Spleen (tissue), 11 donors: ENCODE measurements around the gene EIF3F. TPM values are rescaled to one million over a fixed set of nuclear protein-coding genes. Genes with fewer than 3 reads are reported as not detected.
A peak's percentile ranks its signal among the peaks of the same experiment; 100 is the strongest.

Source experiments
- DNase-seq: peaks from one replicate; pipeline ENCODE4 v3.0.0-alpha.2; 2020
- H3K27ac ChIP-seq, 8 donors: fragments of 200-600 bp; sonication (generic) in 7 of 8; 1 replicate in 4 of 8; 2 replicates in 4 of 8; pipeline versions ENCODE4 v1.5.0 to v1.8.0; 2016 to 2021; ENCODE audit warnings: inconsistent platforms in 4 of 8, mild to moderate bottlenecking in 4 of 8, moderate library complexity in 1 of 8
- H3K27me3 ChIP-seq, 7 donors: fragments of 200-600 bp; sonication (generic) in 6 of 7; replicated peaks in 1 of 7; 1 replicate in 4 of 7; 2 replicates in 3 of 7; pipeline versions ENCODE4 v1.5.0 to v1.8.0; 2016 to 2021; ENCODE audit warnings: inconsistent platforms in 3 of 7, mild to moderate bottlenecking in 1 of 7
- H3K36me3 ChIP-seq, 6 donors: fragments of 200-600 bp; sonication (generic) in 5 of 6; 1 replicate in 4 of 6; 2 replicates in 2 of 6; pipeline versions ENCODE4 v1.5.0 to v1.8.0; 2016 to 2021; ENCODE audit warnings: inconsistent platforms in 2 of 6
- H3K4me1 ChIP-seq, 6 donors: fragments of 200-600 bp; sonication (generic) in 5 of 6; 1 replicate in 3 of 6; 2 replicates in 3 of 6; pipeline versions ENCODE4 v1.5.0 to v1.8.0; 2016 to 2021; ENCODE audit warnings: inconsistent platforms in 3 of 6
- H3K4me3 ChIP-seq, 8 donors: fragments of 200-600 bp; sonication (generic) in 7 of 8; 1 replicate in 4 of 8; 2 replicates in 4 of 8; pipeline versions ENCODE4 v1.5.0 to v1.8.0; 2016 to 2021; ENCODE audit warnings: inconsistent platforms in 4 of 8, mild to moderate bottlenecking in 4 of 8, moderate library complexity in 2 of 8
- H3K9me3 ChIP-seq, 8 donors: fragments of 200-600 bp; sonication (generic) in 7 of 8; 1 replicate in 4 of 8; 2 replicates in 4 of 8; pipeline versions ENCODE4 v1.5.0 to v1.8.0; 2016 to 2021; ENCODE audit warnings: inconsistent platforms in 4 of 8
- CTCF ChIP-seq, 11 experiments: fragments of 200-600 bp in 7 of 11; fragments of 450-650 bp in 4 of 11; sonication (generic) in 4 of 11; IDR thresholded peaks in 8 of 11; conservative IDR thresholded peaks in 3 of 11; 1 replicate in 7 of 11; 2 replicates in 4 of 11; pipeline versions ENCODE4 v1.4.0 to v1.8.0; 2016 to 2021; ENCODE audit warnings: antibody characterized with exemption in 11 of 11, inconsistent platforms in 4 of 11, mild to moderate bottlenecking in 1 of 11
- POLR2A ChIP-seq, 3 donors: fragments of 450-650 bp; IDR thresholded peaks; one replicate each; pipeline ENCODE4 v1.5.1; 2017; ENCODE audit warnings: antibody characterized with exemption in 3 of 3, mild to moderate bottlenecking in 1 of 3
- POLR2AphosphoS5 ChIP-seq, 3 donors: sonication (generic); formaldehyde crosslinking; IDR thresholded peaks; one replicate each; pipeline ENCODE4 v1.5.1; 2017; ENCODE audit warnings: antibody characterized with exemption in 3 of 3
- WGBS, 5 donors: extraction: QIAGEN DNeasy Blood & Tissue Kit in 3 of 5; methylation state at CpG; one replicate each; pipeline versions ENCODE4 v1.1.5 to v1.1.7; 2013 to 2018; 5-methylcytosine and 5-hydroxymethylcytosine counted together
- intact Hi-C: fragments of 100-400 bp; cut with DNase I; formaldehyde crosslinking; loops from one replicate; pipeline ENCODE4 v1.15.0; 2023; ENCODE audit warnings: low total_unique reads
- polyA plus RNA-seq, 3 donors: library from polyadenylated mRNA; stranded (reverse); fragments of 200-250 nt; gene quantifications; one replicate each; pipeline ENCODE4 v1.2.1, GENCODE V29; 2013
- total RNA-seq, 7 donors: library from RNA; depleted of rRNA in 3 of 7; stranded (reverse); fragments of >200 nt in 3 of 7; fragmentation: NEBNext Ultra II Directional in 4 of 7; extraction: Animal tissue kit (Norgen Biotek cat#: 25700) in 4 of 7; gene quantifications; one replicate each; pipeline versions ENCODE4 v1.1.0 to v1.2.1, GENCODE V29; 2016 to 2021
- donor health status: healthy with polysubstance abuse.
- donor health status: DM: no; HTN: no; CAD: no; lungs with moderate emphysema.
- donor health status: DM: no; HTN: no; CAD: no.
- donor health status: Bipolar disorder and iron deficiency.
- donor health status: healthy.
- donor health status: DM: no; HTN: no; CAD: no.
- donor health status: DM: yes; HTN: yes; CAD: no.

The EIF3F gene
- total and polyA plus RNA-seq, 10 donors, result 189 to 437 (median 216) TPM

- peak; percentile 29 for DNase-seq
- peaks cover 0 to 45% (median 15%) of the 10 kb centered on the region in 7 donors for H3K27me3 ChIP-seq
- no peaks in the 10 kb centered on the region for H3K36me3 ChIP-seq
- intact Hi-C loops, result loop anchor here (10.0 kb wide), 1 partner anchor 63 kb away; no protein-coding TSS in a partner anchor
- 71 to 85% (median 79%) methylated on average over 19 to 32 of the region's 32 CpGs for WGBS, 5 donors
- H3K4me3 ChIP-seq, result no peak overlapping the region
- TF ChIP-seq POLR2AphosphoS5 (IDR thresholded peaks at IDR 0.05), result no peak
- TF ChIP-seq CTCF (IDR thresholded peaks at IDR 0.05 in 8 of 11, conservative IDR thresholded peaks at IDR 0.05 in 3 of 11), result no peak
- TF ChIP-seq POLR2A (IDR thresholded peaks at IDR 0.05), result no peak
- peaks cover 4 to 9% (median 8%) of the 10 kb centered on the region in 6 donors for H3K4me1 ChIP-seq
- H3K9me3 ChIP-seq, result no peaks in the 10 kb centered on the region
- no peak overlapping the region for H3K27ac ChIP-seq
Measured at GRCh38 chr11:8031248-8032115, 44.3 kb downstream of the EIF3F start.

- H3K4me3 ChIP-seq, result no peak overlapping the region
- H3K27ac ChIP-seq, result no peak overlapping the region
- TF ChIP-seq POLR2AphosphoS5 (IDR thresholded peaks at IDR 0.05) (no peak), POLR2A (IDR thresholded peaks at IDR 0.05) (no peak), CTCF (IDR thresholded peaks at IDR 0.05 in 8 of 11, conservative IDR thresholded peaks at IDR 0.05 in 3 of 11) (no peak)
- 79 to 93% (median 89%) methylated on average over 10 of the region's 10 CpGs for WGBS, 5 donors
- no peaks in the 10 kb centered on the region for H3K36me3 ChIP-seq
- peaks cover 0 to 45% (median 15%) of the 10 kb centered on the region in 7 donors for H3K27me3 ChIP-seq
- H3K9me3 ChIP-seq, result no peaks in the 10 kb centered on the region
- intact Hi-C loops, result loop anchor here (10.0 kb wide), 1 partner anchor 63 kb away; no protein-coding TSS in a partner anchor
- peak; percentile 58 for DNase-seq
- H3K4me1 ChIP-seq, result peaks cover 4 to 9% (median 8%) of the 10 kb centered on the region in 6 donors
Measured at GRCh38 chr11:8032122-8032521, 45.0 kb downstream of the EIF3F start.

GRCh38 chr11:8032576-8033304, 45.6 kb downstream of the EIF3F start:
- DNase-seq, result peak; percentile 42
- WGBS, 5 donors, result 29 to 35% (median 30%) methylated on average over 16 to 20 of the region's 20 CpGs
- no peak for TF ChIP-seq CTCF (IDR thresholded peaks at IDR 0.05 in 8 of 11, conservative IDR thresholded peaks at IDR 0.05 in 3 of 11)
- TF ChIP-seq POLR2AphosphoS5 (IDR thresholded peaks at IDR 0.05), result no peak
- no peak for TF ChIP-seq POLR2A (IDR thresholded peaks at IDR 0.05)
- Histone ChIP-seq H3K27me3 (peaks cover 0 to 45% (median 15%) of the 10 kb centered on the region in 7 donors), H3K4me3 (peak overlapping the region in 1 of 8 donors; percentile 33), H3K36me3 (no peaks in the 10 kb centered on the region), H3K4me1 (peaks cover 4 to 9% (median 8%) of the 10 kb centered on the region in 6 donors), H3K9me3 (no peaks in the 10 kb centered on the region), H3K27ac (no peak overlapping the region)
- intact Hi-C loops, result loop anchor here (10.0 kb wide), 1 partner anchor 62 kb away; no protein-coding TSS in a partner anchor
